Astrocyte of the cerebellum (primary cell): ENCODE data around the gene NXPE1.

ENCODE experiments used
- DNase-seq: peaks from one replicate; pipeline ENCODE4 v3.0.0-alpha.2; 2011; ENCODE audit warnings: low read depth
- H3K4me3 ChIP-seq: 2 replicates; pipeline ENCODE4 v1.5.1; 2011; ENCODE audit warnings: mild to moderate bottlenecking, low read depth, low read length, moderate library complexity
- in situ Hi-C: cut with HindIII; loops from 2 replicates; pipeline ENCODE4 v1.10.0; 2017; ENCODE audit warnings: low sequenced_read_pairs
- TF ChIP-seq, protein P1 (sequence below): IDR thresholded peaks from 2 replicates; pipeline ENCODE4 v1.5.1; 2012; ENCODE audit warnings: low read length, low read depth, moderate library complexity, mild to moderate bottlenecking; ENCODE audit errors: missing control alignments

Gene NXPE1

DNA sequence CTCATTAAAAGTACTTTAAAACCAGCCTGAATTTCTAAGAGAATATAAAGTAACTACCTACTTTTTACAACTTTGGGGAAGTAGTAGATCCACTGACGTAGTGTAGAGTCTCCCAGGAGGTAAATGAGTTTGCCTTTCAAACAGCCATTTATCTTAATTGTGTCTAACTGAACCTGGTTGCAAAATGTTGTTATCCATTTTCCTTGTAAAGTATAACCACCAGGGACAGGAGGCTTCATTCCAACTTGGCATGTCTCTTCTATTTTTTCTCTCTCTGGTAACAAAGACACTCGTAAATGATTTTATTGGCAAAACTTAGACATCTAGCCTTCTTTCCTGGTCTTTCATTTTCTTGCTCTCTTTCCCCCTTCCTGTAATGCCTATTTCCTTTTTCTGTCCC lies 36.9 kb downstream of the NXPE1 start:
- TF ChIP-seq, protein P1, sequence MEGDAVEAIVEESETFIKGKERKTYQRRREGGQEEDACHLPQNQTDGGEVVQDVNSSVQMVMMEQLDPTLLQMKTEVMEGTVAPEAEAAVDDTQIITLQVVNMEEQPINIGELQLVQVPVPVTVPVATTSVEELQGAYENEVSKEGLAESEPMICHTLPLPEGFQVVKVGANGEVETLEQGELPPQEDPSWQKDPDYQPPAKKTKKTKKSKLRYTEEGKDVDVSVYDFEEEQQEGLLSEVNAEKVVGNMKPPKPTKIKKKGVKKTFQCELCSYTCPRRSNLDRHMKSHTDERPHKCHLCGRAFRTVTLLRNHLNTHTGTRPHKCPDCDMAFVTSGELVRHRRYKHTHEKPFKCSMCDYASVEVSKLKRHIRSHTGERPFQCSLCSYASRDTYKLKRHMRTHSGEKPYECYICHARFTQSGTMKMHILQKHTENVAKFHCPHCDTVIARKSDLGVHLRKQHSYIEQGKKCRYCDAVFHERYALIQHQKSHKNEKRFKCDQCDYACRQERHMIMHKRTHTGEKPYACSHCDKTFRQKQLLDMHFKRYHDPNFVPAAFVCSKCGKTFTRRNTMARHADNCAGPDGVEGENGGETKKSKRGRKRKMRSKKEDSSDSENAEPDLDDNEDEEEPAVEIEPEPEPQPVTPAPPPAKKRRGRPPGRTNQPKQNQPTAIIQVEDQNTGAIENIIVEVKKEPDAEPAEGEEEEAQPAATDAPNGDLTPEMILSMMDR, result no peak
- DNase-seq, result no peak
- in situ Hi-C loops, result no loop called here
- H3K4me3 ChIP-seq, result no peak overlapping the region

DNA sequence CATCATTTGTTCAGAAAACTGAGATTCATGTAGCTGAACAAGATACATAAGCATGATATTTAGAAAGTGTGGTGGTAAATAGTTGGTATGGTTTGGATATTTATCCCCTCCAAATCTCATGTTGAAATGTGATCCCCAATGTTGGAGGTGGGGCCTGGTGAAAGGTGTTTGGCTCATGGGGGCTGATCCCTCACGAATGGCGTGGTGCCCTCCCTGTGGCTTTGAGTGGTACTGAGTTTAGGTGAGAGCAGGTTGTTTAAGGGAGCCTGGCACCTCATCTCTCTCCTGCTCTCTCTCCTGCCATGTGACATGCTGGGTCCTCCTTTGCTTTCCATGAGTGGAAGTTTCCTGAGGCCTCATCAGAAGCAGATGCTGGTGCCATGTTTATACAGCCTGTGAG lies 48.1 kb downstream of the NXPE1 start:
- DNase-seq, result no peak
- TF ChIP-seq, protein P1, result no peak
- in situ Hi-C loops, result no loop called here
- H3K4me3 ChIP-seq, result no peak overlapping the region

DNA sequence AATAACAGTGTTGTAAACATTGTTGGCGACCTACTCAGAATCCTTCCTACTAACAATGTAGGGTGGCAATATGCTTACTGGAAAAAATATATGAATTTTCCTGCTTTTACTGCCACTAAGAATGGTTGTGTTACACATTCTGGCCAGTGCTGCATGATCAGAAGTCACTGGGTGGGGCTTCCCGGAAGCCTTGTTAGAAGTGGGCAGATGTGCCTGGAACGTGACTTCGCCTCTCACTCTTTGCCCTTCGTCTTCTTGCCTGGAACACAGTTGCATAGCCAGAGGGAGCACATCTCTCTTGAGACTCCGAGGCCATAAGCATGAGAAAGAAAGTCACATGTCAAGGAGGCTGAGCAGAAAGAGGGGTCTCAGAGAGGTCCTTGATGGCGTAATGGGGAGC lies 48.6 kb downstream of the NXPE1 start:
- DNase-seq, result no peak
- TF ChIP-seq, protein P1, result no peak
- H3K4me3 ChIP-seq, result no peak overlapping the region
- in situ Hi-C loops, result no loop called here

DNA sequence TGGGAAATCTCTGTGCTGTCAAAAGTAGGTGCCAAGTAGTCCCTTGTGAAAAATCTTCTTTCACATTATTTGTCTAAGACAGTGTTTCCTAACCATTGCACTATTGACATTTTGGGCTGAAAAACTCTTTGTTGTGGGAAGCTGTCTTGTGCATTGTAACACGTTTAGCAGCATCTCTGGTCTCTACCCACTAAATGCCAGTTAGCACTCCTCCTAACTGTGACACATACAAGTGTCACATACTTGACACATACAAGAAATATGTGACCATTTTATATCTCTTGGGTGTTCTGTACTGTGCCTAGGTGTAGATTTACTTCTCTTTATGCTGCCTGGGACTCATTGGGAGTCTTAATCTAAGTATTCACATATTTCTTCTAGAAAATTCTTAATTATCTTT lies 57.8 kb downstream of the NXPE1 start:
- DNase-seq, result no peak
- TF ChIP-seq, protein P1, result no peak
- in situ Hi-C loops, result no loop called here
- H3K4me3 ChIP-seq, result no peak overlapping the region

- H3K4me3 ChIP-seq, result no peak overlapping the region
- TF ChIP-seq, protein P1, result no peak
- in situ Hi-C loops, result no loop called here
- DNase-seq, result peak; percentile 3
Observed at GRCh38 chr11:114499756-114500155, 59.9 kb downstream of the NXPE1 start.

- TF ChIP-seq, protein P1, result no peak
- in situ Hi-C loops, result no loop called here
Observed at GRCh38 chr11:114496915-114497314, 62.8 kb downstream of the NXPE1 start.

DNA sequence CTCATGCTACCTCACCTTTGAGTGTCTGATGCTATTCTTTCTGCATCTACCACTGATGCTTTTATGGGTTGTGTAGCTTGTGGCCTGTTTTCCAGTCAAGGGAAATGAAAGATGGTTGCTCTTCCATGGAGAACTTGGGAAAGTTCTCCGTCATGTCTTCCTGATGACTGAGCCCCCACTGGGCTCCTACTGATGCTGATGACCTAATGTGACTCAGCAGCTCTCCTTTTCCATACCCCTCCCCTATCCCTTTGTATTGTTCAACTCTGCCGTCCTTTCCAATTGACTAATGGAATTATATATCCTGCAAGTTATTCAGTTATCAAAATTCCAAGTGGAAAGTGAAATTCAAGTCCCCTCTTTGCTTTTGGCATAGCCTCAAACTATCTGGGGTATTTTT lies 75.8 kb downstream of the NXPE1 start:
- DNase-seq, result no peak
- in situ Hi-C loops, result no loop called here
- no peak overlapping the region for H3K4me3 ChIP-seq
- TF ChIP-seq, protein P1, result no peak

More at GRCh38 chr11:114496915-114497314, 62.8 kb downstream of the NXPE1 start:
- DNase-seq, result no peak
- no peak overlapping the region for H3K4me3 ChIP-seq
